GM18502 (cell line): ENCODE results near the gene CLEC16A.

Experiments used
- ATAC-seq: cut with Tn5 transposase; IDR thresholded peaks from one replicate; pipeline ENCODE4 v1.9.1; 2021; ENCODE audit warnings: mild to moderate bottlenecking; ENCODE audit not compliant: unreplicated experiment, poor library complexity

Gene CLEC16A

DNA sequence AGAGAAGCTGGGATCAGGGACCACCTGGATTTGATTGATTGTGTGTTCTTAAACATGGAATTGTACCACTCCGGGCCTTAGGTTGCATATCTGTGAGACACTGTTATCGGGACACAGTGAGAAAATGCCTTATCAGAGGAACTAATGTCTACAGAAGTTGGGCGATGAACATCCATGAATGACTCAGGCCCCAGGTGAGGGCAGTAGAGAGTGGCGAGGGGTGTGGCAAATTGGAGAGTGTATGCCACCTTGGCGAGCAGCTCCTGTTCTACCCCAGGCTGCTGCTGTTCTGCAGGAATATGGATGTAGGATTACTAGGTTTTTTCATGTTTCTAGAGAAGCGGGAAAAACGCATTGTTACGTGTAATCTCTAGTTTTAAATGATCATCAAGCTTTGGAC, 38.8 kb downstream of the CLEC16A start:
- peak; percentile 26 for ATAC-seq

- ATAC-seq: no peak
Observed at GRCh38 chr16:10984509-10984908, 40.1 kb downstream of the CLEC16A start.

DNA sequence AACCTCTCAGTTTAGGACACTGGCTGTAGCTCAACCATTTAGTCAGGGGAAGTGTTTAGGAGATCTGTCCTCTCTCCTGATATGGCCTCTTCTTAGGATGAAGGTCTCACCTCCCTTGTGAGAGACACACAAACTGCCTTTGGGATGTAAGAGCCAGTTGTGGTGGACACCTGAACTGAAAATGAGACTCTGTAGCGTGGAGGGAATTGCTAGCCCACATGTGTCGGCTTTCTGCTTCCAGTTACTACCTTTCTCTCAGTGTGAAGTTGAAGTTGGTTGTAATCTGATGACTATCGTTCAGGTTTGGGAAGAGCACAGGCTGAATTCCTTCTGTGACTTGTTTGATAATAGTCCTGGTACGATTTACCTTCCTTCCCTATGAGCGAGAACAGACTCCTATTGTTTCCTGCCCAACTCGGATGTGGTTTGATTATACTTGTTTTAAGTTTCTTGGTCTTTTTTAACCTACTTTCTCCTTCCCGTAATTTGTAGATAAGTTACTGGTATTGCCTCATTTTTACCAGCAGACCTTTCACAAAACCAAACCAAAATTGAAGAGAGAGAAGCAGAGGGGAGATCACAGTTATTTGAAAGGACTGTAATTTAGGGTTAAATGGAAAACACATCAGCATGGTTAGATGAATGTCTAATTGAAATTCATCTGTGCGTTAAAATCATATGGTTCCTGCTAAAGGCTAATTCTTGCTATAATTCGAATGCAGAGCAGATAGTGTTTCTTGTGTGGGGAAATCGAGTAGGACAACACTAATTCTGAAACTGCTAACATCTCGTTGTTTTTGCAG, 43.2 kb downstream of the CLEC16A start:
- ATAC-seq: no peak

DNA sequence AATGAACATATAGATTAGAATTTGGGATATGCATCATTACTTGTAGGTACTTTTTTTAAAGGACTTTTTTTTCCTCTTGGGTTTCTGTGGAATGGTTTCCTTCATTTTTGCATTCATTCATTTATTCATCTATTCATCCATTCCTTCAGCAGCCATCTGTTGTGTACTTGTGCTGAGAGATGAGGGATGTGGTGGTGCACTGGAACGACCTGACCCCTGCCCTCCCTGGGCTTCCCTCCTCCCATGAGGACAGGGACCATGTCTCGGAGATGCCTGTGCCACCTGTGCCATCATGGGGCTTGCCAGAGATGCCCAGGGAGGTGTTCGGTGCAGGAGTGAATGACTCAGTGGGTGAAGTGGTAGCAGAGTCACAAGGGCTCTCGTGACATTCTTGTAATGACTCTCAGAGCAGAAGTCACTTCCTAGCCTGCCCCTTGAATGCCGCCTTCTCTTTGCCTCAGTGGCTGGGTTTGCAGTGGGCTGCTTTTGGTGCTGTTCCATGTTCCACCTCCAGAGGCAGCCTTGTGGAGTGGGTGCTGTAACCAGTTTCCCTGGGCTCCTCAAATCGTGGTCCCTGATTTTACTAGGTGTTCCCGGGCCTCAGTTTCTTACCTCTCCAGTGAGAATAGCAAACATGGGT, 43.9 kb downstream of the CLEC16A start:
- peak; percentile 63 for ATAC-seq

DNA sequence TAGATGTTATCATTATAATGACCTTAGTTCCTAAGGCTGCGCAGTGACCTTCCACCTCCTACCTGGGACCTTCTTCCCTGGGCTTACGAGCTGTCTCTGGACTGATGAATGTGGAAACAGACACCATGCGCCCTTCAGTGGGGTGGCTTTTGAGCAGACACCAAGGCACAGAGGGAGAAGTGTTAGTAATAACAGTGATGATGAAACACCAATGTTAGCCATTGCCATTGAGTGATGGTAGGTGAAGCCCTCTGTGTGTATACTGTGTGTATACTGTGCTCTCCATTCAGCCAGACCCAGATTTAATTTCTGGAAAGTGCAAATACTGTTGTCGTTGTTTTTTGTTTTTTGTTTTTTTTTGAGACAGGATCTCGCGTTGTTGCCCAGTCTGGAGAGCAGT, 44.5 kb downstream of the CLEC16A start:
- ATAC-seq: no peak

GRCh38 chr16:10989559-10989958, 45.2 kb downstream of the CLEC16A start:
- ATAC-seq: no peak

DNA sequence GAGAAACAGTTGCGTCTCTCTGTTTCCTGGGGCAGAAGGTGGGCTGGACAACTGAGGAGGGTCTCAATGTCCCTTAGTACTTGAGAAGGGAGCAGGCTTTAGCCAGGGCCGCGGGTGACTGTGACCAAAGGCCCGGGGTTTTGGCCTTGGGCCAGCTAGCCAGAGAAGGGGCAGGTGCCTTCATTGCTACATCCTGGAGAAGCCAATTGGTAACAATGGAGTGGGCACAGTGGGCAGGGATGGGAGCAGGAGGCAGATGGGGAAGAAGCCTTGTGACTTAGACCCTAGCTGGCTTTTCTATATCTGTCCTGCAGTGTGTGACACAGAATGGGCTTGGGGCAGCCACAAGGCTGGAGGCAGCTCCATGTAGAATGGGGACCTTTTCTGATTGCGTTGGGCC, 46.0 kb downstream of the CLEC16A start:
- ATAC-seq: no peak

GRCh38 chr16:10992112-10992511, 47.7 kb downstream of the CLEC16A start:
- ATAC-seq: no peak

GRCh38 chr16:10992797-10993196, 48.4 kb downstream of the CLEC16A start:
- ATAC-seq: no peak

DNA sequence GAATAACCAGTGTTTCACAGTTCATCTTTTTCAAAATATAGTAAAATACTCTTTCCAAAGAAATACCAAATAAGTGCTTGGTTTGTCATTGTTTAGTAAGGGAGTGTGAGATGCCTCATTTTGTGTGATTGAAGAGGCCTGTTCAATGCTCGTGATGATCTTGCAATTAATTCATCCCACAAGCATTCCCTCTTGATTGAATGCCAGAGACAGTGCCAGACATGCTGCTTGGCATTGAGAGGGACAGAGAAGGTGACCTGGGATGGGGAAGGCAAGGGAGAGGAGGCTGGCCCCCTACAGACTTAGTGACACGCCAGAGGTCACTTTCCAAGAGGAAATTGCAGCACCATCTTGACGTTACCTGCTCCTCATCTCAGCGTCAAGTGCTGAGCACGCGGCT, 49.3 kb downstream of the CLEC16A start:
- ATAC-seq: no peak

DNA sequence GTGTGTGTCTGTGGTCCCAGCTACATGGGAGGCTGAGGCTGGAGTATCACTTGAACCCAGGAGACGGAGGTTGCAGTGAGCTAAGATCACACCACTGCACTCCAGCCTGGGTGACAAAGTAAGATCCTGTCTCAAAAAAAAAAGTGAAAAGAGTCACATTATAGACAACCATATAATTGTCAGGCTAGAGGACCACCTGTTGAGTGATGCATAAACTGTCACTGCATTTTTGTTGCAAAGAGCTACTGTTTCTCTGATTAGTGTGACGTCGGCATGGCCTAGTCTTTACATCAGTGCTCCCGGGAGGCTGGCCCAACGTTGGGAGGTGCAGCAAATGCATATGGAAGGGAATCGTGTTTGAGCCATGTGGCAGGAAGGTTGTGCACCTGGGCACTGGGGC, 50.2 kb downstream of the CLEC16A start:
- ATAC-seq: no peak

DNA sequence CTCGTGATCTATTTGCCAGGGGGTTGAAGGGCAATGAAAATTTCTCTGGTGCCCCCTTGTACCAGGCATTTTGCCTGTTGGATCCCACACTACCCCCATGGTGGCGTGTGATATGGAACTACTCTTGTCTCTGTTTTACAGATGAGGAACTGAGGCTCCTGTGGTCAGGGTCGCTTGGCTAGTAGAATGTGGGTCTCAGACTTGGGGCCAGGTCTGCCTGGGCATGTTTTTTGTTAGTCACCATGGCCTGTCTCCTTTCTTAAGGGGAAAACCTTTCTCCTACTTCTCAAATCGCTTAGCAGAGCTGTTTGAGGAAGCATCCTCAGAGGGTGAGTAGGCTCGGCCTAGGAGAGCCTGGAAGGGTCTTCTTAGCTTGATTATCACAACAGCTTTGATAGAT, 51.2 kb downstream of the CLEC16A start:
- no peak for ATAC-seq

- no peak for ATAC-seq
Observed at GRCh38 chr16:10997485-10997884, 53.1 kb downstream of the CLEC16A start.

GRCh38 chr16:10999300-10999699, 54.9 kb downstream of the CLEC16A start:
- no peak for ATAC-seq

GRCh38 chr16:11001611-11002010, 57.2 kb downstream of the CLEC16A start:
- no peak for ATAC-seq

DNA sequence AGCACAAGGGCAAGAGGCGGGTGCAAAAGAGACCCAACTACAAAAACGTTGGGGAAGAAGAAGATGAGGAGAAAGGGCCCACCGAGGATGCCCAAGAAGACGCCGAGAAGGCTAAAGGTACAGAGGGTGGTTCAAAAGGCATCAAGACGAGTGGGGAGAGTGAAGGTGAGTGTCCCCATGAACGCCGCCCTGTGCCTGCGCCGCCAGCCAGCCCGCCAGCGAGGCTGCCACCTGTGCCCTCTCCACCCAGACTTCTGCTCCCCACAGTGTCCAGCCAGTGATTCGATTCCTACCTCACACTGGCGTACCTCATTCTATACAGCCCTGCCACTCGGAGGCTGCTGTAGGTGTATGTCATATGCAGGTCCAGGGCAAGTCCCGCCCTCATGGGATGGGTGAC, 58.8 kb downstream of the CLEC16A start:
- no peak for ATAC-seq

DNA sequence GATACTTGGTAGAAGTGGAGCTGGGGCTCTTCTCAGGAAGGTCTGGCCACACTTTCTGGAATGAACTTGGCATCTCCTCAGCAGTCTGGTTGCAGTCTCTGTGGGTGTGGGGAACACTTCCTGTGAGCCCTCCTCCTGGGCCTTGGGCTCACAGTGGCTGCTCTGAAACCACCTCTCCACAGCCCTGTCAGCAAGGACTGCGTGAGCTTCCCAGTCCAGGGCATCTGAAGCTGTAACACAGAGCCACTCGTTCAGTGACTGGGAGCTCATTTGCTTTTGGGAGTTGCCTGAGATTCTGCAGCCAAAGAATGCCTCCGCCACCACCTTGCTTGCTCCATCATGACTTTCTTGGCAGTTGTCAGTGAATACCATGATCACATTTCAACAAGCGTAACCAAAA, 60.0 kb downstream of the CLEC16A start:
- ATAC-seq: no peak

DNA sequence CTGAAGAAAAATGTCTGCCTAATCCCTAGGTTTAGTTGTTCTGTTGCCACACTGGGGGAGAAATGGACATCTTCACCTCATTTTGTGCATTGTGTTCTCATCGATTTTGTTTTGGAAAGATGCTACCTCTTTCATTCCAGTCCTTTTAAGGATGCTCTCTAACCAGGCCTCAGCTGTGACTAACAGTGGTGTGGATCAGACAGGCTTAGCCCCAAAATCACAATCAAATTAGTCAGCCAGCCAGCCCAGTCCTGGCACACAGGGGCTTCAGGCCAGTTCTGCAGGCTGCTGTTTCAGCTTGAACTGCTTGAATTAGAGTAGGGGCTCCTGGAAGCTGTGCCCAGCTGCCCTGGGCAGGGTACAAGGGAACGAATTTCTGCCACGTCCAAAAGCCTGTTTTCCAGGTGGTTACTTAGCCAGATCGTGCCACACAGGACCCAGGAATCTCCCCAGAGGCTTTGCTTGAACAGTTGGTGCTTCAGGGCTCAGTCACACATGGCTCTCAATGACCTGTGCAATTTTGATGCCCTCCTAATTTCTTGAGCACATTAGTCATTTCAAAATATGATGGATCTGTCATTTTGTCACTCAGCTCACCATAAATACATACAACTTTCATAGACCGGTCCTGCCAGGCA, 60.7 kb downstream of the CLEC16A start:
- no peak for ATAC-seq

DNA sequence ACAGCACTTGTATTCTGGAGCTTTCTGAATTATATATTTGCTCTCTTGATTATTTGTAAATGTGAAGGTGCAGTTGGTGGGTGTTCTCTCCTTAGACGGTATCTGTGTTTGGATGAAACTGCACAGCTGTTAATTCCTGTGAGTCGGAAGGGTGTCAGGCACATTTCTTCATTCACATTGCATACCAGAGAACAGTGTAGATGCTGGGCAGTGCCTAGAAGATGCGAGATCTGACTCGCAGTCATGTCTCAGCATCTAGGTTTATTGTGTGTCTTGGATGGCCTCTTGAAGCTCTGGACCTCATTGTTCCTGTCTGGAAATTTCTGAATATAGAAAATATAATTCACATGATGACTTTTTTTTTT, 61.2 kb downstream of the CLEC16A start:
- no peak for ATAC-seq

- no peak for ATAC-seq
Observed at GRCh38 chr16:11006656-11007055, 62.3 kb downstream of the CLEC16A start.

- ATAC-seq: no peak
Observed at GRCh38 chr16:11007714-11008280, 63.4 kb downstream of the CLEC16A start.
